GM12878 (cell line): ENCODE results near the gene AIG1.

ENCODE experiments used
- CTCF ChIP-seq, 3 experiments: IDR thresholded peaks in 2 of 3; conservative IDR thresholded peaks in 1 of 3; 2 replicates each; pipeline ENCODE4 v1.5.1; 2011; ENCODE audit warnings: low read depth in 3 of 3, low read length in 3 of 3, mild to moderate bottlenecking in 3 of 3, control low read depth in 2 of 3, moderate library complexity in 2 of 3, inconsistent platforms in 1 of 3, mixed read lengths in 1 of 3; ENCODE audit not compliant: control insufficient read depth in 2 of 3, insufficient read depth in 1 of 3; ENCODE audit errors: extremely low read depth in 1 of 3
- EZH2 ChIP-seq: IDR thresholded peaks from 2 replicates; pipeline ENCODE4 v1.6.1; 2012; ENCODE audit warnings: low read depth, mild to moderate bottlenecking, control low read depth, inconsistent platforms, low read length, borderline replicate concordance; ENCODE audit not compliant: control insufficient read depth
- FOS ChIP-seq: IDR thresholded peaks from 3 replicates; pipeline ENCODE4 v1.6.1; 2011; ENCODE audit warnings: borderline replicate concordance; ENCODE audit not compliant: insufficient read length; ENCODE audit errors: extremely low read depth
- MTA2 ChIP-seq: fragments of 450-650 bp; IDR thresholded peaks from 2 replicates; pipeline ENCODE4 v1.6.1; 2016; ENCODE audit warnings: low read depth, mild to moderate bottlenecking, moderate library complexity
- MXI1 ChIP-seq: fragments of 150-350 bp; IDR thresholded peaks from 2 replicates; pipeline ENCODE4 v1.6.1; 2011; ENCODE audit warnings: low read depth, mild to moderate bottlenecking, inconsistent platforms, low read length, improper control_type of control experiment
- NFYB ChIP-seq: IDR thresholded peaks from 2 replicates; pipeline ENCODE4 v1.6.1; 2011; ENCODE audit warnings: low read depth, mild to moderate bottlenecking, low read length, improper control_type of control experiment, moderate library complexity; ENCODE audit not compliant: insufficient read depth
- PAX5 ChIP-seq: IDR thresholded peaks from 2 replicates; pipeline ENCODE4 v1.6.1; 2011; ENCODE audit warnings: low read depth, low read length, borderline replicate concordance
- POLR2A ChIP-seq: IDR thresholded peaks from 2 replicates; pipeline ENCODE4 v1.6.1; 2011; ENCODE audit warnings: low read depth, mild to moderate bottlenecking, low read length
- POLR2AphosphoS5 ChIP-seq: IDR thresholded peaks from 2 replicates; pipeline ENCODE4 v1.6.1; 2011; ENCODE audit warnings: mild to moderate bottlenecking, low read length, inconsistent platforms
- RFX5 ChIP-seq: IDR thresholded peaks from 2 replicates; pipeline ENCODE4 v1.6.1; 2011; ENCODE audit warnings: low read depth, low read length, improper control_type of control experiment
- SP1 ChIP-seq: IDR thresholded peaks from one replicate; pipeline ENCODE4 v1.6.1; 2011; ENCODE audit warnings: low read depth, low read length
- YY1 ChIP-seq: IDR thresholded peaks from 2 replicates; pipeline ENCODE4 v1.6.1; 2011; ENCODE audit warnings: low read depth, mild to moderate bottlenecking, low read length
- ZNF274 ChIP-seq: IDR thresholded peaks from one replicate; pipeline ENCODE4 v1.8.0; 2011; ENCODE audit not compliant: insufficient read length, insufficient read depth
- ZNF384 ChIP-seq: IDR thresholded peaks from 2 replicates; pipeline ENCODE4 v1.6.1; 2012; ENCODE audit warnings: low read depth, mild to moderate bottlenecking, low read length, improper control_type of control experiment, borderline replicate concordance

- TF ChIP-seq POLR2A (no peak), ZNF384 (no peak), YY1 (no peak), MTA2 (no peak), ZNF274 (no peak), PAX5 (no peak), NFYB (no peak), SP1 (no peak), RFX5 (no peak), FOS (no peak), POLR2AphosphoS5 (no peak), MXI1 (no peak), CTCF (IDR thresholded peaks at IDR 0.05 in 2 of 3, conservative IDR thresholded peaks at IDR 0.05 in 1 of 3; ENCODE audit: control insufficient read depth in 2 of 3, extremely low read depth in 1 of 3, insufficient read depth in 1 of 3, low read depth in 3 of 3, low read length in 3 of 3) (no peak), EZH2 (no peak)
These were observed 225.6 kb downstream of the AIG1 start for GRCh38 chr6:143286251-143286795.
